ENCODE results near the gene CD4.
"Not testable (repeated sequence)": the region's sequence is repeated elsewhere in the genome, so short reads cannot be mapped to it uniquely, and the experiment has no call there.

DNA sequence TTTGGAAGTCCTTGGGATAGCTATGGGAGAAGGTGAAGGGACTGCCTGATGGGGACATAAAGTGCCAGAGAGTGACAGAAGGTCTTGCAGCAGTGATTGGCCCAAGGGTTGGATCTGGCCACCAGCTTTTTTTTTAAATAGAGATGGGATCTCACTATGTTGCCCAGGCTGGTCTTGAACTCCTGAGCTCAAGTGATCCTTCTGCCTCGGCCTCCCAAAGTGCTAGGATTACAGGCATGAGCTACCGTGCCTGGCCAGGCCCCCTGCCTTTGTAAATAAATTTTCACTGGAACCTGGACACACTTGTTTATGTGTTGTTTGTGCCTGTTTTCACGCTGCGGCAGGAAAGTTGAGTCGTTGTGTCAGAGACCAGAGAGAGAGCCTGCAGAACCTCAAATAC lies 76.0 kb downstream of the CD4 start:
- TF ChIP-seq RAD21 (IDR thresholded peaks at IDR 0.05); SP1 (IDR thresholded peaks at IDR 0.05); JUND (IDR thresholded peaks at IDR 0.05); TAF1 (conservative IDR thresholded peaks at IDR 0.05); HNF4G (IDR thresholded peaks at IDR 0.05); YY1 (IDR thresholded peaks at IDR 0.05); GABPA (IDR thresholded peaks at IDR 0.05 in 1 of 2, conservative IDR thresholded peaks at IDR 0.05 in 1 of 2): not testable (repeated sequence)
- TF ChIP-seq, protein P1, sequence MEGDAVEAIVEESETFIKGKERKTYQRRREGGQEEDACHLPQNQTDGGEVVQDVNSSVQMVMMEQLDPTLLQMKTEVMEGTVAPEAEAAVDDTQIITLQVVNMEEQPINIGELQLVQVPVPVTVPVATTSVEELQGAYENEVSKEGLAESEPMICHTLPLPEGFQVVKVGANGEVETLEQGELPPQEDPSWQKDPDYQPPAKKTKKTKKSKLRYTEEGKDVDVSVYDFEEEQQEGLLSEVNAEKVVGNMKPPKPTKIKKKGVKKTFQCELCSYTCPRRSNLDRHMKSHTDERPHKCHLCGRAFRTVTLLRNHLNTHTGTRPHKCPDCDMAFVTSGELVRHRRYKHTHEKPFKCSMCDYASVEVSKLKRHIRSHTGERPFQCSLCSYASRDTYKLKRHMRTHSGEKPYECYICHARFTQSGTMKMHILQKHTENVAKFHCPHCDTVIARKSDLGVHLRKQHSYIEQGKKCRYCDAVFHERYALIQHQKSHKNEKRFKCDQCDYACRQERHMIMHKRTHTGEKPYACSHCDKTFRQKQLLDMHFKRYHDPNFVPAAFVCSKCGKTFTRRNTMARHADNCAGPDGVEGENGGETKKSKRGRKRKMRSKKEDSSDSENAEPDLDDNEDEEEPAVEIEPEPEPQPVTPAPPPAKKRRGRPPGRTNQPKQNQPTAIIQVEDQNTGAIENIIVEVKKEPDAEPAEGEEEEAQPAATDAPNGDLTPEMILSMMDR (IDR thresholded peaks at IDR 0.05; ENCODE audit: low read depth, low read length, missing input control) = not testable (repeated sequence)
- TF ChIP-seq, protein P2, sequence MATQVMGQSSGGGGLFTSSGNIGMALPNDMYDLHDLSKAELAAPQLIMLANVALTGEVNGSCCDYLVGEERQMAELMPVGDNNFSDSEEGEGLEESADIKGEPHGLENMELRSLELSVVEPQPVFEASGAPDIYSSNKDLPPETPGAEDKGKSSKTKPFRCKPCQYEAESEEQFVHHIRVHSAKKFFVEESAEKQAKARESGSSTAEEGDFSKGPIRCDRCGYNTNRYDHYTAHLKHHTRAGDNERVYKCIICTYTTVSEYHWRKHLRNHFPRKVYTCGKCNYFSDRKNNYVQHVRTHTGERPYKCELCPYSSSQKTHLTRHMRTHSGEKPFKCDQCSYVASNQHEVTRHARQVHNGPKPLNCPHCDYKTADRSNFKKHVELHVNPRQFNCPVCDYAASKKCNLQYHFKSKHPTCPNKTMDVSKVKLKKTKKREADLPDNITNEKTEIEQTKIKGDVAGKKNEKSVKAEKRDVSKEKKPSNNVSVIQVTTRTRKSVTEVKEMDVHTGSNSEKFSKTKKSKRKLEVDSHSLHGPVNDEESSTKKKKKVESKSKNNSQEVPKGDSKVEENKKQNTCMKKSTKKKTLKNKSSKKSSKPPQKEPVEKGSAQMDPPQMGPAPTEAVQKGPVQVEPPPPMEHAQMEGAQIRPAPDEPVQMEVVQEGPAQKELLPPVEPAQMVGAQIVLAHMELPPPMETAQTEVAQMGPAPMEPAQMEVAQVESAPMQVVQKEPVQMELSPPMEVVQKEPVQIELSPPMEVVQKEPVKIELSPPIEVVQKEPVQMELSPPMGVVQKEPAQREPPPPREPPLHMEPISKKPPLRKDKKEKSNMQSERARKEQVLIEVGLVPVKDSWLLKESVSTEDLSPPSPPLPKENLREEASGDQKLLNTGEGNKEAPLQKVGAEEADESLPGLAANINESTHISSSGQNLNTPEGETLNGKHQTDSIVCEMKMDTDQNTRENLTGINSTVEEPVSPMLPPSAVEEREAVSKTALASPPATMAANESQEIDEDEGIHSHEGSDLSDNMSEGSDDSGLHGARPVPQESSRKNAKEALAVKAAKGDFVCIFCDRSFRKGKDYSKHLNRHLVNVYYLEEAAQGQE (IDR thresholded peaks at IDR 0.05) = not testable (repeated sequence)

Data from liver (tissue), 3 donors.